Activated naive CD4-positive, alpha-beta T cell treated with anti-CD3 and anti-CD28 coated beads, Interleukin-2, amount 50 U/mL, for 24 hours (primary cell): ENCODE data around the gene CD2AP.
"Not testable (repeated sequence)": the region's sequence is repeated elsewhere in the genome, so short reads cannot be mapped to it uniquely, and the experiment has no call there.

ENCODE experiments used
- H3K27ac Mint-ChIP-seq: one replicate; pipeline ENCODE4 v1.8.0; 2021; ENCODE audit warnings: mild to moderate bottlenecking, mixed read lengths
- H3K27me3 Mint-ChIP-seq: one replicate; pipeline ENCODE4 v1.8.0; 2021; ENCODE audit warnings: mixed read lengths
- H3K36me3 Mint-ChIP-seq: one replicate; pipeline ENCODE4 v1.8.0; 2021; ENCODE audit warnings: mixed read lengths
- H3K4me1 Mint-ChIP-seq: one replicate; pipeline ENCODE4 v1.8.0; 2021; ENCODE audit warnings: mixed read lengths
- H3K4me3 Mint-ChIP-seq: one replicate; pipeline ENCODE4 v1.8.0; 2021; ENCODE audit warnings: mild to moderate bottlenecking, mixed read lengths
- H3K9me3 Mint-ChIP-seq: one replicate; pipeline ENCODE4 v1.8.0; 2021; ENCODE audit warnings: mixed read lengths

Gene CD2AP

GRCh38 chr6:47519279-47519678 is 41.7 kb downstream of the CD2AP start:
- Mint-ChIP-seq H3K36me3 (peaks cover 16% of the 10 kb centered on the region), H3K4me1 (peaks cover 64% of the 10 kb centered on the region), H3K27me3 (no peaks in the 10 kb centered on the region), H3K9me3 (no peaks in the 10 kb centered on the region), H3K4me3 (no peak overlapping the region), H3K27ac (no peak overlapping the region)

- Mint-ChIP-seq H3K4me3 (no peak overlapping the region), H3K27me3 (no peaks in the 10 kb centered on the region), H3K9me3 (no peaks in the 10 kb centered on the region), H3K4me1 (peaks cover 66% of the 10 kb centered on the region), H3K27ac (no peak overlapping the region), H3K36me3 (peaks cover 10% of the 10 kb centered on the region)
Measured at GRCh38 chr6:47520282-47520681, 42.7 kb downstream of the CD2AP start.

DNA sequence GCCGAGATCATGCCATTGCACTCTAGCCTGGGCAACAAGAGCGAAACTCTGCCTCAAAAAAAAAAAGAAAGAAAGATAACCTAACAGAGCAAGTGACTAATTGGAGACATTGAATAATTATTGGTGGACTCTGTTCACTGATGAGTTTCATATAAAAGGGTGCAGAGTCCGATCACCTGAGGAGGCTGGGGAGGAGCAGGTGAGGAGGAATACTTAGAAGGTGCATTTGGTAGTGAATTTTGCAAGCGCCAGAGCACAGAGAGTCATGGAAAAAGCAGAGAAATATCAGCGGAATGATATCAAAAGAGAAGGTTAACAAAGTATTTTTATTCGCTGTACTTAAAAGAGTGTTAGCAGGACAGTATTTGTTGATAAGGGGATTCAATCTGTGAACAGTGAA is 44.4 kb downstream of the CD2AP start:
- no peak overlapping the region for H3K4me3 Mint-ChIP-seq
- H3K27me3 Mint-ChIP-seq = no peaks in the 10 kb centered on the region
- H3K27ac Mint-ChIP-seq = no peak overlapping the region
- H3K9me3 Mint-ChIP-seq = no peaks in the 10 kb centered on the region
- peaks cover 71% of the 10 kb centered on the region for H3K4me1 Mint-ChIP-seq
- peaks cover 1% of the 10 kb centered on the region for H3K36me3 Mint-ChIP-seq

DNA sequence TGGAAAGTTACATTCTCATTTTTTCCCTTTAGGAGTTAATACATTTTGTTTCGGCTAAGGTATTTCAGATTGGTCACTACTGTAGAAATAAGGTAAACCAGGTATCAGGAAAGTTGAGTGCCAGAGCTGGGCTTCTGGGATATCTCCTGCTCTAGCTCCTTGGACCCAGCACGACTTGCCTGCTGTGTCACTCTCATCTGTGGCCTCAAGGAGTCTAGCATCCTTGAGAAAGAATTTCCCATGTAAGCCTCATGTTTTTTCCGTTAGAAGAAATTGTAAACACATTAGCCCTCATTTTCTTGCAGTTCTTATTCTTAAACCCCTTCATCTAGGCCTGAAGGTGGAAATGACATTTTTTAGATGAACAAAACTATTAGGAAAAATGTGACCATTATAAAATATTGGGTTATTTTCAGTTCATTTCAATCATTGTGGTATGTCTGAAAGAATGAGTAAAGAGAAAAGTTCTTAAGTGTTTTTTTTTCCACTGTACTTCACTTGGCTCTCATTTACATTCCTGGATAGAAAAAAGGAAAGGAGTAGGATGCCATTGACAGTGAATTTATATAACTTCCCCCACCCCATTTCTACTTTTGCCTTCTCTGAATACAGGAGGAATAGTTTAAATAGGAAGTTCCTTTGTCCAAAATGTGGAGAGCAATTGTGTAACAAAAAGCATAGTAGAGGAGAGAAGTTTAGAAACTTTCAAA is 46.7 kb downstream of the CD2AP start:
- Mint-ChIP-seq H3K36me3 (peaks cover 9% of the 10 kb centered on the region), H3K4me3 (no peak overlapping the region), H3K9me3 (no peaks in the 10 kb centered on the region), H3K4me1 (peaks cover 62% of the 10 kb centered on the region), H3K27me3 (no peaks in the 10 kb centered on the region), H3K27ac (no peak overlapping the region)

- Mint-ChIP-seq H3K4me1 (peaks cover 58% of the 10 kb centered on the region), H3K4me3 (no peak overlapping the region), H3K27me3 (no peaks in the 10 kb centered on the region), H3K36me3 (peaks cover 8% of the 10 kb centered on the region), H3K27ac (no peak overlapping the region), H3K9me3 (no peaks in the 10 kb centered on the region)
Measured at GRCh38 chr6:47525330-47526057, 47.9 kb downstream of the CD2AP start.

GRCh38 chr6:47527274-47527673 is 49.7 kb downstream of the CD2AP start:
- peaks cover 51% of the 10 kb centered on the region for H3K4me1 Mint-ChIP-seq
- no peak overlapping the region for H3K27ac Mint-ChIP-seq
- no peaks in the 10 kb centered on the region for H3K9me3 Mint-ChIP-seq
- H3K4me3 Mint-ChIP-seq = no peak overlapping the region
- H3K36me3 Mint-ChIP-seq = peaks cover 8% of the 10 kb centered on the region
- no peaks in the 10 kb centered on the region for H3K27me3 Mint-ChIP-seq

- H3K27me3 Mint-ChIP-seq = no peaks in the 10 kb centered on the region
- H3K27ac Mint-ChIP-seq = no peak overlapping the region
- H3K36me3 Mint-ChIP-seq = peaks cover 17% of the 10 kb centered on the region
- no peak overlapping the region for H3K4me3 Mint-ChIP-seq
- no peaks in the 10 kb centered on the region for H3K9me3 Mint-ChIP-seq
- H3K4me1 Mint-ChIP-seq = peaks cover 41% of the 10 kb centered on the region
Measured at GRCh38 chr6:47529734-47530133, 52.1 kb downstream of the CD2AP start.

- Mint-ChIP-seq H3K4me3 (no peak overlapping the region), H3K4me1 (peaks cover 15% of the 10 kb centered on the region), H3K27ac (peak overlapping the region; percentile 41), H3K27me3 (no peaks in the 10 kb centered on the region), H3K36me3 (peaks cover 16% of the 10 kb centered on the region), H3K9me3 (no peaks in the 10 kb centered on the region)
Measured at GRCh38 chr6:47532981-47533585, 55.5 kb downstream of the CD2AP start.

DNA sequence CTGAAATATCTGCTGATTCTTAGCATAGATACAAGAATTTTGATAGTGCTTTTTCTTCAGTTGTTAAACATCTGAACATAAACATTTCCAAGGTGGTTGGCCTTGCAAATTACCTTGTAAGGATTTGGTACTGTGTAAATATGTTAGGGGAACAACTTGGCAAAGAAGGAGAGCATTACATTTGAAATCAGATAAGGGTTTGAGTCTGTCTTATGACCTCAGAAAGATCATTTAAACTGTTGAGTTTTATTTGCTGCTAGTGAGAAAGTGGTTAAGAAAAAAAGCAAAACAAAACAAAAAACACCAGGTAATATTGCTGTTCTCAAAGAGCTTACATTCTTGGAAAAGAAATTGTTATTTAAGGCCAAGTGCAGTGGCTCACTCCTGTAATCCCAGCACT is 56.5 kb downstream of the CD2AP start:
- peaks cover 16% of the 10 kb centered on the region for H3K36me3 Mint-ChIP-seq
- no peaks in the 10 kb centered on the region for H3K9me3 Mint-ChIP-seq
- no peak overlapping the region for H3K27ac Mint-ChIP-seq
- no peaks in the 10 kb centered on the region for H3K27me3 Mint-ChIP-seq
- H3K4me1 Mint-ChIP-seq = peaks cover 16% of the 10 kb centered on the region
- no peak overlapping the region for H3K4me3 Mint-ChIP-seq

DNA sequence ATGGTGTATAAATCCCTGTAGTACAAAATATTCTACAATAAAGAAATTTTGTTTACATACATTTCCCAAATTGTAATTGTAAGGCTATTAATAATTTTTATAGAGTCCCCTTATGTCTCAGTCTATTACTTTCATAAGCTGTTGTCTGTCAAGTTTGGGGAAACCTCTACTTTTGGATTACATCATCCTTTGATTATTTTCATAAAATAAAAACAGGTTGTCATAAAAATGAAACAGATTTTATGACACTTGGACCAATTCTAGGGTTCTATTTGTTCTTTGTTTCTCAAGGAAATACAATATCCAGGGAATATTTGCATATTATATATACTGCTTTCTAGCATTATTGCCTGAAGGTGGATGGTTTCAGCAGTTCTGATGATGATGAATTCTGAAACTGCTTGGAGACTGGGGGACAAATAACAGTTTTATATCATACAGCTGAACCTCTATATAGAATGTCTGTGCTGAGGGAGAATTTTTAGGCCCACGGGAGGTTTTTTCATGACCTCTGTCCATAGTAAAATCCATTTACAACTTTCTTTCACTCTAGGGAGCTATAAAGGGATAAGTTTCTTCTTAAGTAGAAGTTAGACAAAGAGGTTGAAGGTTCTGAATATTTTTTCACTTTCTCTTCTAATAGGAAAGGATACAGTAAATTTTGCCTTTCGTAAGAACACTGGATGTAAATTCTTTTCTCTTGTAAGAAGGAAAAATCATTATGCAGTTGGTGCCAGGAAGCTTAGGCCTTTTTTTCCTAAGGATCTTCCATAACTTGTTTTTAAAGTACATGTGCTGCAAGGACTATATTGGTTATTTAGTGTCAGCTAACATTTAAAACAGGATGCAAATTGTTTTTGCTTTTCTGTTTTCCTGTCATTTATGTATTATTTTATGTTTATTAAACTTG is 58.0 kb downstream of the CD2AP start:
- Mint-ChIP-seq H3K27ac (no peak overlapping the region), H3K9me3 (no peaks in the 10 kb centered on the region), H3K27me3 (no peaks in the 10 kb centered on the region)

GRCh38 chr6:47536816-47537401 is 59.3 kb downstream of the CD2AP start:
- H3K4me1 Mint-ChIP-seq = peaks cover 10% of the 10 kb centered on the region
- no peaks in the 10 kb centered on the region for H3K27me3 Mint-ChIP-seq
- no peak overlapping the region for H3K27ac Mint-ChIP-seq
- H3K36me3 Mint-ChIP-seq = peaks cover 21% of the 10 kb centered on the region
- no peak overlapping the region for H3K4me3 Mint-ChIP-seq
- H3K9me3 Mint-ChIP-seq = no peaks in the 10 kb centered on the region

More for the DNA sequence above, 58.0 kb downstream of the CD2AP start:
- peaks cover 21% of the 10 kb centered on the region for H3K36me3 Mint-ChIP-seq
- peaks cover 13% of the 10 kb centered on the region for H3K4me1 Mint-ChIP-seq
- no peak overlapping the region for H3K4me3 Mint-ChIP-seq

GRCh38 chr6:47545223-47545622 is 67.6 kb downstream of the CD2AP start:
- H3K9me3 Mint-ChIP-seq = peaks cover 16% of the 10 kb centered on the region
- peaks cover 30% of the 10 kb centered on the region for H3K4me1 Mint-ChIP-seq

DNA sequence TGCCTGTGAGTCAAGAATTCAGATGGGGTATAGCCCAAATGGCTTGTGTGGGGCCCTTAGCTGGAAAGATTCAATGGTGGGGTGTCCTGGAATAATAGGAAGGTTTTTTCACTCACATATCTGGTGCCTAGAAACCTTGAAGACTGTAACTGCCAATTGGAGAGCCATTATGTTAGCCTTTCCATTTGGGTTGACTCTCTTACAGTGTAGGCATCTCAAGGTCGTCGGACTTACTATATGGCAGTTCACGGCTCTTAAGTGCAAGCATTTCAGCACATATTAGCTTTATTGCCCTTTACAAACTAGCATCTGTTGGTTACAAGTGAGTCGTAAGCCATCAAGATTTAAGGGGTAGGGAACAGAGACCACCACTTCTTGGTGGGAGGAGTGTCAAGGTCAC is 74.1 kb downstream of the CD2AP start:
- H3K4me1 Mint-ChIP-seq = peaks cover 19% of the 10 kb centered on the region
- H3K27me3 Mint-ChIP-seq = no peaks in the 10 kb centered on the region
- H3K36me3 Mint-ChIP-seq = peaks cover 29% of the 10 kb centered on the region
- peaks cover 10% of the 10 kb centered on the region for H3K9me3 Mint-ChIP-seq
- no peak overlapping the region for H3K27ac Mint-ChIP-seq
- H3K4me3 Mint-ChIP-seq = no peak overlapping the region

More at GRCh38 chr6:47545223-47545622, 67.6 kb downstream of the CD2AP start:
- Mint-ChIP-seq H3K4me3 (no peak overlapping the region), H3K36me3 (peaks cover 46% of the 10 kb centered on the region), H3K27ac (no peak overlapping the region), H3K27me3 (no peaks in the 10 kb centered on the region)

- H3K27ac Mint-ChIP-seq = no peak overlapping the region
- peaks cover 13% of the 10 kb centered on the region for H3K4me1 Mint-ChIP-seq
- H3K9me3 Mint-ChIP-seq = peaks cover 10% of the 10 kb centered on the region
- H3K36me3 Mint-ChIP-seq = peaks cover 28% of the 10 kb centered on the region
- H3K4me3 Mint-ChIP-seq = no peak overlapping the region
- H3K27me3 Mint-ChIP-seq = no peaks in the 10 kb centered on the region
Measured at GRCh38 chr6:47552319-47552718, 74.7 kb downstream of the CD2AP start.

DNA sequence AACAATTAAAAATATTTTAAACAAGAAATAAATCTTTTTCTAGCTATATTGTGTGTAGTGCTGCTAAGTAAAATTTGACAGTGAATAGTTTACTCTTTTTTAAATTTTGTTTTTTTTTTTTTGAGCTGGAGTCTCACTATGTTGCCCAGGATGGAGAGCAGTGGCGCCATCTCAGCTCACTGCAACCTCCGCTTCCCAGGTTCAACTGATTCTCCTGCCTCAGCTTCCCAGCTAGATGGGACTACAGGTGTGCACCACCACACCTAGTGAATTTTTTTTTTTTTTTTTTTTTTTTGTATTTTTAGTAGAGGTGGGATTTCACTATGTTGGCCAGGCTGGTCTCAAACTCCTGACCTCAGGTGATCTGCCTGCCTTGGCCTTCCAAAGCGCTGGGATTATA is 75.7 kb downstream of the CD2AP start:
- H3K9me3 Mint-ChIP-seq, H3K27me3 Mint-ChIP-seq, H3K4me3 Mint-ChIP-seq, H3K4me1 Mint-ChIP-seq, H3K27ac Mint-ChIP-seq: not testable (repeated sequence)
- H3K36me3 Mint-ChIP-seq = peaks cover 26% of the 10 kb centered on the region
